Panc1 (cell line): ENCODE measurements around the gene ZNF836. TPM values are rescaled to one million over a fixed set of nuclear protein-coding genes. Genes with fewer than 3 reads are reported as not detected.

ENCODE experiments used
- ATAC-seq: fragments of 200-7000 bp; cut with Tn5 transposase; 2 replicates; pipeline ENCODE4 v1.9.1; 2020; ENCODE audit warnings: mild to moderate bottlenecking, moderate library complexity
- BruUV-seq: library from RNA; stranded (reverse); fragments of 400-500 nt; replicated peaks from 2 replicates; lab custom pipeline; 2021; lab: Mats Ljungman, UMichigan
- CTCF ChIA-PET: fragments of 300-600 bp; sonication (Branson Sonifier 250); formaldehyde crosslinking; loops from one replicate; lab custom pipeline; 2022; ENCODE audit warnings: antibody characterized with exemption; lab: Charles Lee
- POLR2A ChIA-PET: fragments of 300-600 bp; sonication (Branson Sonifier 250); formaldehyde crosslinking; loops from one replicate; lab custom pipeline; 2022; ENCODE audit warnings: antibody characterized with exemption; lab: Charles Lee
- DNase-seq: peaks from one replicate; pipeline ENCODE4 v3.0.0-alpha.2; 2010; ENCODE audit warnings: low read depth, low spot score
- H3K27ac ChIP-seq: 2 replicates; pipeline ENCODE4 v1.5.1; 2011; ENCODE audit warnings: mild to moderate bottlenecking, low read length, inconsistent platforms
- H3K27me3 ChIP-seq: fragments of 200-500 bp; sonication (Bioruptor generic); 2 replicates; pipeline ENCODE4 v1.6.0; 2014; ENCODE audit warnings: low read length, inconsistent platforms; ENCODE audit not compliant: control insufficient read depth, insufficient read depth
- H3K36me3 ChIP-seq: fragments of 200-500 bp; sonication (Bioruptor generic); 2 replicates; pipeline ENCODE4 v1.5.1; 2014; ENCODE audit warnings: inconsistent platforms, mild to moderate bottlenecking, low read length, moderate library complexity; ENCODE audit not compliant: control insufficient read depth, insufficient read depth
- H3K4me1 ChIP-seq: 2 replicates; pipeline ENCODE4 v1.5.1; 2011; ENCODE audit warnings: inconsistent platforms, mild to moderate bottlenecking, low read length, moderate library complexity; ENCODE audit not compliant: control insufficient read depth, insufficient read depth
- H3K4me3 ChIP-seq, 2 experiments: 2 replicates each; pipeline ENCODE4 v1.5.1; 2011 to 2012; ENCODE audit warnings: low read depth in 2 of 2, low read length in 2 of 2, mild to moderate bottlenecking in 2 of 2, inconsistent platforms in 1 of 2, moderate library complexity in 1 of 2
- H3K9me3 ChIP-seq: fragments of 200-500 bp; sonication (Bioruptor generic); 2 replicates; pipeline ENCODE4 v1.5.1; 2014; ENCODE audit warnings: low read depth, mild to moderate bottlenecking, inconsistent platforms, low read length, moderate library complexity; ENCODE audit not compliant: control insufficient read depth, insufficient read depth
- CTCF ChIP-seq: fragments of 450-650 bp; IDR thresholded peaks from 2 replicates; pipeline ENCODE4 v1.5.1; 2017; ENCODE audit warnings: mild to moderate bottlenecking
- POLR2AphosphoS5 ChIP-seq: IDR thresholded peaks from 2 replicates; pipeline ENCODE4 v1.6.1; 2012; ENCODE audit warnings: mild to moderate bottlenecking, low read depth, low read length, moderate library complexity
- SIN3A ChIP-seq: IDR thresholded peaks from 2 replicates; pipeline ENCODE4 v1.6.1; 2012; ENCODE audit warnings: low read depth, mild to moderate bottlenecking, low read length, moderate library complexity, borderline replicate concordance; ENCODE audit not compliant: insufficient read depth
- TCF7L2 ChIP-seq: IDR thresholded peaks from 2 replicates; pipeline ENCODE4 v1.6.1; 2011; ENCODE audit warnings: mild to moderate bottlenecking, low read depth, low read length, inconsistent platforms
- in situ Hi-C: cut with HindIII; loops from 2 replicates; pipeline ENCODE4 v1.10.0; 2016; ENCODE audit warnings: low sequenced_read_pairs, low pct_unique_long_range_greater_than_20kb
- intact Hi-C: fragments of 100-400 bp; cut with micrococcal nuclease; formaldehyde crosslinking; loops from one replicate; pipeline ENCODE4 v1.10.0; 2022; ENCODE audit not compliant: unreplicated experiment
- total RNA-seq: library from RNA; stranded (reverse); gene quantifications from one replicate; pipeline ENCODE4 v1.2.1, GENCODE V29; 2021; ENCODE audit not compliant: unreplicated experiment
- TF ChIP-seq, protein P1 (sequence below), 2 experiments: IDR thresholded peaks; 2 replicates each; pipeline ENCODE4 v1.6.1; 2011 to 2012; ENCODE audit warnings: low read depth in 2 of 2, control low read depth in 1 of 2, low read length in 1 of 2, mild to moderate bottlenecking in 1 of 2, moderate library complexity in 1 of 2; ENCODE audit not compliant: insufficient read depth in 1 of 2

Gene ZNF836
- total RNA-seq, 1 experiment from 2014 or later, result 6.3 TPM

DNA sequence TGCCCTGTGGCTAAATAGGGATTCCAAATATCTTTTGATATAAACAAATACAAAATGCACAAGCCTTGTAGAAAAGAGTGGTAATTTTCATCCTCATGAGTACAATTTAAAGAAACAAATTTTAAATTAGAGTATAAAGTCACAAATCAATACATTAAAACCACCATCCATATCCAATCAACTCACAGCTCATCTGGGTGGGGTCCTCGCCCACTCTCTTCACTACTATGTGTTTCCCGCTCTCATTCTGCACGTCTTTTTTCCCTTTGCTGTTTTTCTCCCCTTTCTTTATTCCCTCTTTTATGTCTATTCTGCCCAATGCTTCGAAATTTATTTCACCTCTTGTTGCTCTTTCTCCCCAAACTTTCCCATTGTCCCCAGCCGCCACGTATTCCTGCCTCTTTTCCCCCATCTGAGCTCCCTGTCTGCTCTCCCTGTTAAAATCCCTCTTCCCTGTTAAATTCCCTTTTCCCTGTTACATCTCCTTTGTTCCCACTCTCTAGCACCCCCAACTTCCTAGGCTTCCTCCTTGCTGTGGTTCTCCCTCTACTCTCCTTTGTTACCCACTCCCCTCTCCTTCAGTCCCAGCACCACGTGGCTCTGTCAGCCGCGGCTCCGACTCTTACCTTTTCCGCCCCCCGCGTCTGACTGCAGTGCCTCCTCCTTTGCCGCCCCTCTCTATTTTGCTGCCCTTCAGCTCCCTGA is 33.0 kb downstream of the ZNF836 start:
- no peaks in the 10 kb centered on the region; the same call in 1 of the 2 replicates for H3K4me1 ChIP-seq
- intact Hi-C loops, result loop anchor here (2.0 kb wide), 1 partner anchor 98 kb away; no protein-coding TSS in a partner anchor
- no peak for TF ChIP-seq POLR2AphosphoS5
- no peak for TF ChIP-seq SIN3A
- POLR2A ChIA-PET, result no interaction called here
- H3K27ac ChIP-seq, result peak overlapping the region; percentile 90
- ATAC-seq (peak; percentile 60; the same call in 1 of the 2 replicates), DNase-seq (no peak)
- CTCF ChIA-PET, result no interaction called here
- in situ Hi-C loops, result no loop called here
- H3K36me3 ChIP-seq, result no peaks in the 10 kb centered on the region; the same call in 1 of the 2 replicates
- H3K27me3 ChIP-seq, result no peaks in the 10 kb centered on the region
- peak overlapping the region; percentile 95 to 99 for H3K4me3 ChIP-seq
- TSS peak; percentile 76 for BruUV-seq
- peaks cover 17% of the 10 kb centered on the region; the same call in 1 of the 2 replicates for H3K9me3 ChIP-seq

- Histone ChIP-seq H3K27me3 (no peaks in the 10 kb centered on the region), H3K27ac (no peak overlapping the region), H3K4me1 (no peaks in the 10 kb centered on the region), H3K4me3 (no peak overlapping the region), H3K9me3 (peaks cover 59% of the 10 kb centered on the region), H3K36me3 (no peaks in the 10 kb centered on the region; the same call in 1 of the 2 replicates)
- DNase-seq (no peak), ATAC-seq (no peak)
- intact Hi-C loops, result no loop called here
- ChIA-PET CTCF (no interaction called here), POLR2A (no interaction called here)
- no peak for TF ChIP-seq POLR2AphosphoS5
- TF ChIP-seq, protein P1, sequence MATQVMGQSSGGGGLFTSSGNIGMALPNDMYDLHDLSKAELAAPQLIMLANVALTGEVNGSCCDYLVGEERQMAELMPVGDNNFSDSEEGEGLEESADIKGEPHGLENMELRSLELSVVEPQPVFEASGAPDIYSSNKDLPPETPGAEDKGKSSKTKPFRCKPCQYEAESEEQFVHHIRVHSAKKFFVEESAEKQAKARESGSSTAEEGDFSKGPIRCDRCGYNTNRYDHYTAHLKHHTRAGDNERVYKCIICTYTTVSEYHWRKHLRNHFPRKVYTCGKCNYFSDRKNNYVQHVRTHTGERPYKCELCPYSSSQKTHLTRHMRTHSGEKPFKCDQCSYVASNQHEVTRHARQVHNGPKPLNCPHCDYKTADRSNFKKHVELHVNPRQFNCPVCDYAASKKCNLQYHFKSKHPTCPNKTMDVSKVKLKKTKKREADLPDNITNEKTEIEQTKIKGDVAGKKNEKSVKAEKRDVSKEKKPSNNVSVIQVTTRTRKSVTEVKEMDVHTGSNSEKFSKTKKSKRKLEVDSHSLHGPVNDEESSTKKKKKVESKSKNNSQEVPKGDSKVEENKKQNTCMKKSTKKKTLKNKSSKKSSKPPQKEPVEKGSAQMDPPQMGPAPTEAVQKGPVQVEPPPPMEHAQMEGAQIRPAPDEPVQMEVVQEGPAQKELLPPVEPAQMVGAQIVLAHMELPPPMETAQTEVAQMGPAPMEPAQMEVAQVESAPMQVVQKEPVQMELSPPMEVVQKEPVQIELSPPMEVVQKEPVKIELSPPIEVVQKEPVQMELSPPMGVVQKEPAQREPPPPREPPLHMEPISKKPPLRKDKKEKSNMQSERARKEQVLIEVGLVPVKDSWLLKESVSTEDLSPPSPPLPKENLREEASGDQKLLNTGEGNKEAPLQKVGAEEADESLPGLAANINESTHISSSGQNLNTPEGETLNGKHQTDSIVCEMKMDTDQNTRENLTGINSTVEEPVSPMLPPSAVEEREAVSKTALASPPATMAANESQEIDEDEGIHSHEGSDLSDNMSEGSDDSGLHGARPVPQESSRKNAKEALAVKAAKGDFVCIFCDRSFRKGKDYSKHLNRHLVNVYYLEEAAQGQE (IDR thresholded peaks at IDR 0.05; ENCODE audit: insufficient read depth in 1 of 2, low read depth in 2 of 2, low read length in 1 of 2), result no peak
- TF ChIP-seq TCF7L2, result no peak
- no peak for TF ChIP-seq CTCF
- no peak for TF ChIP-seq SIN3A
- BruUV-seq, result no TSS peak
- in situ Hi-C loops, result no loop called here
Measured at GRCh38 chr19:52120286-52120685, 51.1 kb downstream of the ZNF836 start.

- POLR2A ChIA-PET, result no interaction called here
- no TSS peak for BruUV-seq
- intact Hi-C loops (no loop called here), in situ Hi-C loops (no loop called here)
- TF ChIP-seq, protein P1 (IDR thresholded peaks at IDR 0.05; ENCODE audit: insufficient read depth in 1 of 2, low read depth in 2 of 2, low read length in 1 of 2), result no peak
- no peak for TF ChIP-seq SIN3A
- TF ChIP-seq POLR2AphosphoS5, result no peak
- TF ChIP-seq TCF7L2, result no peak
- no peak for TF ChIP-seq CTCF
- ATAC-seq, result no peak
- Histone ChIP-seq H3K4me3 (no peak overlapping the region), H3K9me3 (peaks cover 78% of the 10 kb centered on the region), H3K4me1 (no peaks in the 10 kb centered on the region), H3K27me3 (no peaks in the 10 kb centered on the region), H3K36me3 (no peaks in the 10 kb centered on the region; the same call in 1 of the 2 replicates), H3K27ac (no peak overlapping the region)
- CTCF ChIA-PET, result no interaction called here
- no peak for DNase-seq
Measured at GRCh38 chr19:52115526-52116053, 55.8 kb downstream of the ZNF836 start.
